Measurements from ENCODE around the gene ADGRV1.

The ADGRV1 gene

DNA sequence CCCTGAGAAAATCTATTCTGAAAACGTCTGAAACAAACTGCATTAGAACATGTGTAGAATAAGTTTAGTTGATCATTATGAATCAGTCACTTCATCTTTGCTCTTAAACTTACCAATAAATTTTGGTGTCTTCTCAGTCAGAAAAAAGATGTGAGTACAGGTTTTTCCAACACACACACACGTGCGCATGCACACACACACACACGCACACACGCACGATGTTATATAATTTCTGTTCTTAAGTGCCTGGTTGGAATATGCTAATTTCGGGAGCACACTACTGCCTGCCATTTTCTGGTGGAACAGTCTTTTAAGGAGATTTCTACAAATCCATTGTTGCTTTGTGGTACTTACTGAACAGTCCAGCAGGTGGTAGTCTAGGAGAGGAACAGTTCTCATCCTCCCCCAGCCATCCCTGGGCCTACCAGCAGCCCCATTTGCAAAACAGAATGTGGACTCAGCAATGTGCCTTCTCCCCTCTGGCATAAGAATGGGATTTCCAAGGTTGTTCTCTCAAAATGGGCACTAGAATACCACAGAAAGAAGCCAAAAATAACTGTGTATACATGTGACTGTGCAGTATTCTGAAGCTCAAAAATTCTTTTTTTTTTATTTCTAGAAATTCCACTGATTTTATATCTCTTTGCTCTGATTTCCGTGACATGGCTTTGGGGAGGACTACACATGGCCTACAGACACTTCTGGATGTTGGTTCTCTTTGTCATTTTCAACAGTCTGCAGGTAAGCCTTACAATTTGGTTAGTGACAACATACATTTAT lies 543.2 kb downstream of the ADGRV1 start:
- Mint-ChIP-seq H3K27me3 (peaks cover 19 to 28% of the 10 kb centered on the region in 2 donors), H3K4me1 (ENCODE audit: low read depth in 2 of 2) (no peaks in the 10 kb centered on the region), H3K27ac (no peak overlapping the region), H3K9me3 (no peaks in the 10 kb centered on the region), H3K4me3 (no peak overlapping the region), H3K36me3 (ENCODE audit: insufficient read depth) (no peaks in the 10 kb centered on the region)
- DNase-seq (peak; percentile 16 to 33 (median 18)), ATAC-seq (replicated peaks) (peak; percentile 75)

GRCh38 chr5:91103353-91104061 lies 544.9 kb downstream of the ADGRV1 start:
- ATAC-seq (replicated peaks) (no peak), DNase-seq (no peak)
- Mint-ChIP-seq H3K4me3 (no peak overlapping the region), H3K27ac (no peak overlapping the region), H3K4me1 (ENCODE audit: low read depth in 2 of 2) (no peaks in the 10 kb centered on the region), H3K27me3 (peaks cover 25 to 37% of the 10 kb centered on the region in 2 donors), H3K36me3 (ENCODE audit: insufficient read depth) (no peaks in the 10 kb centered on the region), H3K9me3 (no peaks in the 10 kb centered on the region)

GRCh38 chr5:91104062-91104448 lies 545.5 kb downstream of the ADGRV1 start:
- ATAC-seq (replicated peaks) (no peak), DNase-seq (no peak)
- no peaks in the 10 kb centered on the region for H3K4me1 Mint-ChIP-seq (ENCODE audit: low read depth in 2 of 2)
- H3K27me3 Mint-ChIP-seq = peaks cover 25 to 35% of the 10 kb centered on the region in 2 donors
- no peaks in the 10 kb centered on the region for H3K9me3 Mint-ChIP-seq
- H3K27ac Mint-ChIP-seq = no peak overlapping the region
- no peaks in the 10 kb centered on the region for H3K36me3 Mint-ChIP-seq (ENCODE audit: insufficient read depth)
- no peak overlapping the region for H3K4me3 Mint-ChIP-seq

GRCh38 chr5:91106842-91107511 lies 548.4 kb downstream of the ADGRV1 start:
- Mint-ChIP-seq H3K4me3 (no peak overlapping the region), H3K4me1 (ENCODE audit: low read depth in 2 of 2) (no peaks in the 10 kb centered on the region), H3K36me3 (ENCODE audit: insufficient read depth) (no peaks in the 10 kb centered on the region), H3K27ac (no peak overlapping the region), H3K27me3 (peaks cover 18 to 30% of the 10 kb centered on the region in 2 donors), H3K9me3 (no peaks in the 10 kb centered on the region)
- DNase-seq (no peak), ATAC-seq (replicated peaks) (no peak)

DNA sequence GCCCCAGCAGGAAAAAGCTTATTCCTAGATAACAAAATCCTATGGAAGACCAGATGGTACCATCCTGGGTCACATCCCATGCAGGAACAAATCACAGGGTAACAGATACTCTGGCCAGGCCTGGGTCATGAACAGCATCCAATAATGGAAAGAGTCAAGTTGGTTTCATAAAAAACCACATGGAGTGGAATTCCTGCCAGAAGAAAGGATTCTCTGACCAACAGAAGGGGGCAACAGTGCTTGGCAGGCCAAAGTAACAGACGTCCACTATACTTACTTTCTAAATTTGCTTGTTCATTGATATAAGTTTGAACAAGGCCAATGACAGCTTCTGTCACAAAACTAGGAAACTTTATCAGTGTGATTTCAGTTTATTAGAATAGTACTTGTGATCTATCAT lies 551.0 kb downstream of the ADGRV1 start:
- no peak for DNase-seq
- peaks cover 23 to 36% of the 10 kb centered on the region in 2 donors for H3K27me3 Mint-ChIP-seq
- no peak for ATAC-seq (replicated peaks)
- H3K4me1 Mint-ChIP-seq (ENCODE audit: low read depth in 2 of 2) = no peaks in the 10 kb centered on the region
- H3K36me3 Mint-ChIP-seq (ENCODE audit: insufficient read depth) = no peaks in the 10 kb centered on the region
- H3K4me3 Mint-ChIP-seq = no peak overlapping the region
- no peak overlapping the region for H3K27ac Mint-ChIP-seq
- no peaks in the 10 kb centered on the region for H3K9me3 Mint-ChIP-seq

GRCh38 chr5:91110686-91111085 lies 552.1 kb downstream of the ADGRV1 start:
- no peak for DNase-seq
- Mint-ChIP-seq H3K27me3 (peaks cover 23 to 36% of the 10 kb centered on the region in 2 donors), H3K4me3 (no peak overlapping the region), H3K9me3 (no peaks in the 10 kb centered on the region), H3K36me3 (ENCODE audit: insufficient read depth) (no peaks in the 10 kb centered on the region), H3K27ac (no peak overlapping the region), H3K4me1 (ENCODE audit: low read depth in 2 of 2) (no peaks in the 10 kb centered on the region)
- no peak for ATAC-seq (replicated peaks)

- no peak for ATAC-seq (replicated peaks)
- Mint-ChIP-seq H3K4me3 (no peak overlapping the region), H3K27me3 (peaks cover 20 to 31% of the 10 kb centered on the region in 2 donors), H3K36me3 (ENCODE audit: insufficient read depth) (no peaks in the 10 kb centered on the region), H3K9me3 (no peaks in the 10 kb centered on the region), H3K27ac (no peak overlapping the region), H3K4me1 (ENCODE audit: low read depth in 2 of 2) (no peaks in the 10 kb centered on the region)
- DNase-seq = no peak
Measured at GRCh38 chr5:91111473-91112238, 553.1 kb downstream of the ADGRV1 start.

DNA sequence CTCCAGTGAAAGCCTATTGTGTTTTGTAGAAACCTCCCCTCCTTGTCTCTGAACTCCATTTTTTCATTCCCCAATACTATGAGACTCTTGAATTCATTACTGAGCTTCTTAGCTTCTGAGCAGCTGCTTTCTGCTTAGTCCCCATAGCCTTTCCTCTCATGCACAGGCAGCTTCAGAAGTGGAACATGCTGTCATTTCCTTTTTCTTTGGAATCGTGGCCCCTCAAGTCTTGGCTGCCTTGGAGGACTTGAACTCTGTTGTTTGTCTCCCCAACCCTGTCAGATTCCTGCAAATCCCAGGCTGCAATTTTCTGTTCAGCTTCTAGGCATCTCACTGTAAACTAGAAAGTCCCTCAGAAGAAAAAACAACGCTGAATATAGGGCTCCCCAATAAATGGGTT lies 556.1 kb downstream of the ADGRV1 start:
- Mint-ChIP-seq H3K4me1 (ENCODE audit: low read depth in 2 of 2) (no peaks in the 10 kb centered on the region), H3K27me3 (peaks cover 12 to 20% of the 10 kb centered on the region in 2 donors), H3K9me3 (no peaks in the 10 kb centered on the region), H3K27ac (no peak overlapping the region), H3K36me3 (ENCODE audit: insufficient read depth) (no peaks in the 10 kb centered on the region), H3K4me3 (no peak overlapping the region)
- DNase-seq (no peak), ATAC-seq (replicated peaks) (no peak)

DNA sequence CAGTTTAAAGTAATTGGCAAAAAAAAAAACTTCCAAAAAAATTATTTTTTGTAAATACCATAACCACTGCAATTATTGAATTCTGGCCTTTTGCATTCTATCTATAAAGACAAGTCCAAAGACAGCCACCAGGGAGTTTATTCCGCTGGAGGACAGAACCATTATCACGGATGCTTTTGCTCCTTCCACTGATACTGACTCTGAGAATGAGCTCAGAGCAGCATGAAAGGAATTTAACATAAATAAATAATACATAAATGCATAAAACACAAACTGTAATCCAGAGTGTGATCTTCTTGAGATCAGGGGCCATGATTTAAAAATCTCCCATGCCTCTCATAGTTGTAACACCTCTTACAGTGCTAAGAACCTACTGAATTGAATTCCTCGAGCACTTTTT lies 559.8 kb downstream of the ADGRV1 start:
- no peaks in the 10 kb centered on the region for H3K27me3 Mint-ChIP-seq
- DNase-seq (no peak), ATAC-seq (replicated peaks) (no peak)
- H3K4me1 Mint-ChIP-seq (ENCODE audit: low read depth in 2 of 2) = no peaks in the 10 kb centered on the region
- no peak overlapping the region for H3K27ac Mint-ChIP-seq
- no peaks in the 10 kb centered on the region for H3K36me3 Mint-ChIP-seq (ENCODE audit: insufficient read depth)
- H3K4me3 Mint-ChIP-seq = no peak overlapping the region
- H3K9me3 Mint-ChIP-seq = no peaks in the 10 kb centered on the region

GRCh38 chr5:91118796-91119195 lies 560.2 kb downstream of the ADGRV1 start:
- no peak for ATAC-seq (replicated peaks)
- Mint-ChIP-seq H3K4me1 (ENCODE audit: low read depth in 2 of 2) (no peaks in the 10 kb centered on the region), H3K27me3 (no peaks in the 10 kb centered on the region), H3K36me3 (ENCODE audit: insufficient read depth) (no peaks in the 10 kb centered on the region), H3K4me3 (no peak overlapping the region), H3K9me3 (no peaks in the 10 kb centered on the region), H3K27ac (no peak overlapping the region)
- no peak for DNase-seq

GRCh38 chr5:91119217-91119616 lies 560.6 kb downstream of the ADGRV1 start:
- no peak for ATAC-seq (replicated peaks)
- no peaks in the 10 kb centered on the region for H3K36me3 Mint-ChIP-seq (ENCODE audit: insufficient read depth)
- H3K27ac Mint-ChIP-seq = no peak overlapping the region
- no peak overlapping the region for H3K4me3 Mint-ChIP-seq
- H3K4me1 Mint-ChIP-seq (ENCODE audit: low read depth in 2 of 2) = no peaks in the 10 kb centered on the region
- no peaks in the 10 kb centered on the region for H3K9me3 Mint-ChIP-seq
- H3K27me3 Mint-ChIP-seq = no peaks in the 10 kb centered on the region
- DNase-seq = no peak

- H3K27me3 Mint-ChIP-seq = no peaks in the 10 kb centered on the region
- no peak overlapping the region for H3K27ac Mint-ChIP-seq
- DNase-seq = no peak
- no peaks in the 10 kb centered on the region for H3K9me3 Mint-ChIP-seq
- H3K4me1 Mint-ChIP-seq (ENCODE audit: low read depth in 2 of 2) = no peaks in the 10 kb centered on the region
- no peaks in the 10 kb centered on the region for H3K36me3 Mint-ChIP-seq (ENCODE audit: insufficient read depth)
- no peak for ATAC-seq (replicated peaks)
- H3K4me3 Mint-ChIP-seq = no peak overlapping the region
Measured at GRCh38 chr5:91119981-91120850, 561.6 kb downstream of the ADGRV1 start.

Measured in effector memory CD8-positive, alpha-beta T cell (primary cell).